Activated T-helper 17 cell treated with anti-CD3 and anti-CD28 coated beads, Interleukin-2, amount 50 U/mL, for 72 hours (primary cell): Measurements from ENCODE around the gene UPK3B. TPM values are rescaled to one million over a fixed set of nuclear protein-coding genes. Genes with fewer than 3 reads are reported as not detected.
A peak's percentile ranks its signal among the peaks of the same experiment; 100 is the strongest.
"Not testable (repeated sequence)": the region's sequence is repeated elsewhere in the genome, so short reads cannot be mapped to it uniquely, and the experiment has no call there.

Experiments used
- ATAC-seq: fragments of 150-1000 bp; cut with Tn5 transposase; replicated peaks from 2 replicates; pipeline ENCODE4 v1.10.0; 2021; ENCODE audit warnings: mild to moderate bottlenecking, moderate library complexity
- H3K27ac Mint-ChIP-seq: one replicate; pipeline ENCODE4 v1.8.0; 2022; ENCODE audit warnings: mixed read lengths
- H3K27me3 Mint-ChIP-seq: one replicate; pipeline ENCODE4 v1.8.0; 2022; ENCODE audit warnings: mixed read lengths
- H3K36me3 Mint-ChIP-seq: one replicate; pipeline ENCODE4 v1.8.0; 2022; ENCODE audit warnings: low read depth, mild to moderate bottlenecking, mixed read lengths
- H3K4me1 Mint-ChIP-seq: one replicate; pipeline ENCODE4 v1.8.0; 2022; ENCODE audit warnings: mixed read lengths
- H3K4me3 Mint-ChIP-seq: one replicate; pipeline ENCODE4 v1.8.0; 2022; ENCODE audit warnings: mild to moderate bottlenecking, mixed read lengths
- H3K9me3 Mint-ChIP-seq: one replicate; pipeline ENCODE4 v1.8.0; 2022; ENCODE audit warnings: mixed read lengths
- total RNA-seq, 2 donors: library from RNA; stranded (reverse); gene quantifications; one replicate each; pipeline ENCODE4 v1.2.3, GENCODE V29; 2022

UPK3B gene
- total RNA-seq, 2 donors from 2014 or later, result 0.79 to 1.0 TPM

- ATAC-seq, H3K9me3 Mint-ChIP-seq, H3K27ac Mint-ChIP-seq, H3K4me1 Mint-ChIP-seq, H3K27me3 Mint-ChIP-seq, H3K4me3 Mint-ChIP-seq, H3K36me3 Mint-ChIP-seq: not testable (repeated sequence)
These were observed 6.6 kb downstream of the UPK3B start for GRCh38 chr7:76516932-76517331.

GRCh38 chr7:76526183-76526582 is 15.8 kb downstream of the UPK3B start:
- H3K4me1 Mint-ChIP-seq, H3K27me3 Mint-ChIP-seq, H3K36me3 Mint-ChIP-seq, ATAC-seq, H3K9me3 Mint-ChIP-seq, H3K27ac Mint-ChIP-seq, H3K4me3 Mint-ChIP-seq: not testable (repeated sequence)

GRCh38 chr7:76531643-76532042 is 21.3 kb downstream of the UPK3B start:
- not testable (repeated sequence) for H3K36me3 Mint-ChIP-seq, H3K27me3 Mint-ChIP-seq, H3K4me3 Mint-ChIP-seq, H3K27ac Mint-ChIP-seq, H3K9me3 Mint-ChIP-seq, H3K4me1 Mint-ChIP-seq, ATAC-seq

GRCh38 chr7:76543197-76543596 is 32.8 kb downstream of the UPK3B start, which contains the start of gene SPDYE16:
TSS of gene SPDYE16 (minus strand) at chr7:76543297. CDS start at chr7:76541459, 1,838 bp downstream.
- not testable (repeated sequence) for H3K4me1 Mint-ChIP-seq, H3K27ac Mint-ChIP-seq, H3K36me3 Mint-ChIP-seq, H3K9me3 Mint-ChIP-seq, ATAC-seq, H3K4me3 Mint-ChIP-seq, H3K27me3 Mint-ChIP-seq

- Mint-ChIP-seq H3K36me3 (peaks cover 36% of the 10 kb centered on the region), H3K27ac (peak overlapping the region; percentile 95), H3K4me3 (peak overlapping the region; percentile 92)
- not testable (repeated sequence) for H3K27me3 Mint-ChIP-seq, H3K9me3 Mint-ChIP-seq, H3K4me1 Mint-ChIP-seq
- ATAC-seq, result peak; percentile 100
These were observed 38.9 kb downstream of the UPK3B start for GRCh38 chr7:76549025-76549854.

GRCh38 chr7:76549855-76550248 is 39.5 kb downstream of the UPK3B start:
- Mint-ChIP-seq H3K36me3 (peaks cover 40% of the 10 kb centered on the region), H3K27ac (peak overlapping the region; percentile 95), H3K4me3 (peak overlapping the region; percentile 92)
- H3K27me3 Mint-ChIP-seq, H3K9me3 Mint-ChIP-seq, H3K4me1 Mint-ChIP-seq, ATAC-seq: not testable (repeated sequence)

GRCh38 chr7:76551992-76552391 is 41.6 kb downstream of the UPK3B start:
- Mint-ChIP-seq H3K4me3 (peak overlapping the region; percentile 42), H3K4me1 (peaks cover 13% of the 10 kb centered on the region), H3K36me3 (peaks cover 57% of the 10 kb centered on the region)
- not testable (repeated sequence) for H3K27me3 Mint-ChIP-seq, H3K9me3 Mint-ChIP-seq, ATAC-seq, H3K27ac Mint-ChIP-seq

GRCh38 chr7:76559685-76560084 is 49.3 kb downstream of the UPK3B start:
- not testable (repeated sequence) for H3K27me3 Mint-ChIP-seq, H3K9me3 Mint-ChIP-seq, H3K27ac Mint-ChIP-seq, ATAC-seq, H3K4me3 Mint-ChIP-seq
- peaks cover 80% of the 10 kb centered on the region for H3K36me3 Mint-ChIP-seq
- peaks cover 21% of the 10 kb centered on the region for H3K4me1 Mint-ChIP-seq

- ATAC-seq, result not testable (repeated sequence)
These were observed 49.8 kb downstream of the UPK3B start for GRCh38 chr7:76560157-76560556.

GRCh38 chr7:76561342-76561741 is 51.0 kb downstream of the UPK3B start:
- not testable (repeated sequence) for H3K9me3 Mint-ChIP-seq, H3K27ac Mint-ChIP-seq, ATAC-seq, H3K27me3 Mint-ChIP-seq, H3K4me3 Mint-ChIP-seq
- peaks cover 23% of the 10 kb centered on the region for H3K4me1 Mint-ChIP-seq
- peaks cover 76% of the 10 kb centered on the region for H3K36me3 Mint-ChIP-seq

More at GRCh38 chr7:76560157-76560556, 49.8 kb downstream of the UPK3B start:
- H3K27ac Mint-ChIP-seq, H3K4me3 Mint-ChIP-seq, H3K27me3 Mint-ChIP-seq, H3K9me3 Mint-ChIP-seq: not testable (repeated sequence)
- Mint-ChIP-seq H3K4me1 (peaks cover 21% of the 10 kb centered on the region), H3K36me3 (peaks cover 75% of the 10 kb centered on the region)

- H3K4me3 Mint-ChIP-seq, ATAC-seq, H3K9me3 Mint-ChIP-seq, H3K27me3 Mint-ChIP-seq, H3K27ac Mint-ChIP-seq: not testable (repeated sequence)
- H3K36me3 Mint-ChIP-seq, result peaks cover 55% of the 10 kb centered on the region
- peaks cover 11% of the 10 kb centered on the region for H3K4me1 Mint-ChIP-seq
These were observed 54.6 kb downstream of the UPK3B start for GRCh38 chr7:76565001-76565400.

Other genes with a start within 250 kb of the UPK3B start
- 10 to 100 TPM; 28.0 to 71.7 TPM for gene HSPB1, start 207.9 kb upstream of the UPK3B start, total RNA-seq
- 100 to 1,000 TPM; 118 to 156 TPM for gene YWHAG, start 151.6 kb upstream of the UPK3B start, total RNA-seq
- gene SSC4D, start 100.9 kb upstream of the UPK3B start, total RNA-seq, result under 1 TPM; 0.50 to 0.61 TPM
- 10 to 100 TPM in 1 of 2 donors, 1 to 10 TPM in 1; 3.4 to 13.0 TPM for gene ZP3, start 85.6 kb upstream of the UPK3B start, total RNA-seq
- 10 to 100 TPM; 26.4 to 32.6 TPM for gene DTX2, start 48.8 kb upstream of the UPK3B start, total RNA-seq
- under 1 TPM; 0.17 to 0.45 TPM for gene SPDYE16, start 32.7 kb downstream of the UPK3B start, total RNA-seq
- 10 to 100 TPM in 1 of 2 donors, 1 to 10 TPM in 1; 6.9 to 12.6 TPM for gene POMZP3, start 116.7 kb downstream of the UPK3B start, total RNA-seq